NCI-H2227 (cell line): Measurements from ENCODE around the gene CSE1L.
"Not testable (repeated sequence)": the region's sequence is repeated elsewhere in the genome, so short reads cannot be mapped to it uniquely, and the experiment has no call there.

ENCODE experiments used
- DNase-seq: peaks from one replicate; lab custom pipeline; 2025; ENCODE audit not compliant: unreplicated experiment; lab: John Stamatoyannopoulos, UW

CSE1L gene

DNA sequence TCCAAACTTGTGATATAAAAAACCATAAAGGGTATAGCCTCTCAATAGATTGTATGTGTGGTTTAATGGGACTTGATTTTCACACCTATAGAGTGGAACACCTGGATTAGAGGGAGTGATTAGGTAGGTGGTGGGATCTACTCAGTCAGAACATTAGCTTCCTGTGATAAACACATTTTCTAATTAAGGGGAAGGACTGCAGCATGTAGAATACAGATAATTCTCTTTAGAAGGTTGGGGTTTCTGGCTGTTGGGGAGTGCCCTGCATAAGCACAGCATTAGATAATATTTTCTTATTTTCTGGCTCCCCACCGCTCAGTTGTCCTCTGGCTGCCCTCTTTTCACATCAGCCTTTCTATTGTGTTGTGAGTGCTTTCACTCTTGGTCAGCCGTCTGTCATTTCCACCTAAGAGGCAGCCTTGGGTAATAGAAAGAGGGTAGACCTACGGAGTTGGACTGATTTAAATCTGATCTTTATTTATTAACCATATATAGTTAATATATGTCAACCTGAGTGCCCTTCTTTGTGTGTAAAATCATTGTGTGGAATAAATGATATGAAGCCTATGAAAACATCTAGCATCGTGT lies 8.0 kb downstream of the CSE1L start:
- no peak for DNase-seq

DNA sequence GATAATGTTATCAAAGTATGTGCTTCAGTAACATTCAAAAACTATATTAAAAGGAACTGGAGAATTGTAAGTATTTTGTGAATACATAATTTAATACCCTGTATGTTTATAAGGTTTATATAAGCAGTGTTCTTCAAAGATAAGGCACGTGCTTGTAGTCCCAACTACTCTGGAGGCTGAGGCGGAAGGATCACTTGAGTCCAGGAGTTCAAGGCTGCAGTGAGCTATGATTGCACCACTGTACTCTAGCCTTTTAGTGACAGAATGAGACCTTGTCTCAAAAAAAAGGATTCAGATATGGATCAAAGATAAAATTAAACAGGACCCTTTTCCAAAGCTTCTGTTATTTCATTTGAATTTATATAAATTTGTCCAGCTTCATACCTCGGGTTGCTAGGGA lies 17.2 kb downstream of the CSE1L start:
- DNase-seq, result no peak

DNA sequence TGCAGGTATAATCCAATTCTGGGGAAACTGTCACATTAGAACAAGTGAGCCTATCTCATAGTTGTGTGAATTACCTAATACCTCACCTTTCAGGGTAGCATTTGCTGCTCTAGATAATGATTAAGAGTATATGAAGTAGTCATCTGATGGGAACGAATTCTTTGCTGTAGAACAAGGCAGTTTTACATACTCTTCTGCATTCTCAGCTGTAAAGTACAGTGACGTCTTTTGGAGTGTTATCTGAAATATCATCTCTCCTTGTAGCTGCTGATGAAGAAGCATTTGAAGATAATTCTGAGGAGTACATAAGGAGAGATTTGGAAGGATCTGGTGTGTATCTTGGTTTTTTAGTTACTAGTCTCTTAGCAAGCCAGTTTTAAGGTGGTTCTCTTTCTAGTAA lies 28.4 kb downstream of the CSE1L start:
- no peak for DNase-seq

DNA sequence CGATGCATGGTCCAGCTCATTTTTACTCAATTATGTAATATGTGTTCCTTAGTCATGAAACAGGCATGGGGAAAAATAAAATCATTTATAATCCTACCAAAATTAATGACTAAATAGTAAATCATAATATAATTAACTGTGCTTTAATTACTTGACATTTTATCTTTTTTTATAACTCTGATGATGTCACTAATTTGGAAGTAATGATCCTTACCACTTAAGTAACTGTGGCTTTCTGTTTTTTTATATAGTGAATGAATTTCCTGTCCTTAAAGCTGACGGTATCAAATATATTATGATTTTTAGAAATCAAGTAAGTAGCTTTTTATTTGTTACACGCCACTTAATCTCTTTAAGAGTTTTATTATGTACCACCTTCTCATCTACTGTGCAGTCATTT lies 32.2 kb downstream of the CSE1L start:
- DNase-seq, result no peak

DNA sequence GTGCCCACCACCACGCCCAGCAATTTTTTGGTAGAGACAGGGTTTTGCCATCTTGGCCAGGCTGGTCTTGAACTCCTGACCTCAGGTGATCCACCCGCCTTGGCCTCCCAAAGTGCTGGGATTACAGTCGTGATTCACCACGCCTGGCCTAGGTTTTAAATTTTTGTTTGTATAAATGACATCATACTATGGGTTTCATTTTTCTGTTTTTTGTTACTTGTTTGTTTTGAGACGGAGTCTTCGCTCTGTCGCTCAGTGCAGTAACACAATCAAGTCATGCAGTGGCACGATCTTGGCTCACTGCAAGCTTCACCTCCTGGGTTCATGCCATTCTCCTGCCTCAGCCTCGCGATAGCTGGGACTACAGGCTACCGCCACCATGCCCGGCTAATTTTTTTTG lies 36.2 kb downstream of the CSE1L start:
- not testable (repeated sequence) for DNase-seq

DNA sequence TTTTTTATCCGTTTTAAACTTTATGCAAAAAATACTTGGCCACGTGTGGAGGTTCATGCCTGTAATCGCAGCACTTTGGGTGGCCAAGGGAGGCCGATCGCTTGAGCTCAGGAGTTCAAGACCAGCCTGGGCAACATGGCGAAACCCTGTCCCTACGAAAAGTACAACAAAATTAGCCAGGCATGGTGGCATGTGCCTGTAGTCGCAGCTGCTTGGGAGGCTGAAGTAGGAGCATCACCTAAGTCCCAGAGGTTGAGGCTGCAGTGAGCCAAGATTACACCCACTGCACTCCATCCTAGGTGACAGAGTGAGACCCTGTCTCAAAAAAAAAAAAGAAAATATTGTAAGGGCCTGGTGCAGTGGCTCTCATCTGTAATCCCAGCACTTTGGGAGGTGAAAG lies 45.0 kb downstream of the CSE1L start:
- DNase-seq, result no peak

DNA sequence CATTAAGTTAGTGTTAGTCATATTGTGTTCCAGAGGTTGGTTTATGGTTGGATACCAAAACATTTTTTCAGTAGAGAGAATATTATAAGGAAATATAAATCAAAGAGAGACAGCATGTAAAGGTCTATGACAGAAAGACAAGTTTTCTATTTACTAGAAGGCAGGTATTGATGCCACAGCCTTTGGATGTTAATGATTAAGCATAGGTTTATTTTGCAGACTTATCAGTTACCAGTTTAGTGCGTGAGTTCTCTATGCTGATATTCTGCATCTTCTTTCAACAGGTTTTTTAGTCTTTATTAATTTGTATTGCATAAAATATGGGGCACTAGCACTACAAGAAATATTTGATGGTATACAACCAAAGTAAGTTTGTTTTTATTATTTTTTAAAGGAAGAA lies 45.6 kb downstream of the CSE1L start:
- DNase-seq, result no peak

DNA sequence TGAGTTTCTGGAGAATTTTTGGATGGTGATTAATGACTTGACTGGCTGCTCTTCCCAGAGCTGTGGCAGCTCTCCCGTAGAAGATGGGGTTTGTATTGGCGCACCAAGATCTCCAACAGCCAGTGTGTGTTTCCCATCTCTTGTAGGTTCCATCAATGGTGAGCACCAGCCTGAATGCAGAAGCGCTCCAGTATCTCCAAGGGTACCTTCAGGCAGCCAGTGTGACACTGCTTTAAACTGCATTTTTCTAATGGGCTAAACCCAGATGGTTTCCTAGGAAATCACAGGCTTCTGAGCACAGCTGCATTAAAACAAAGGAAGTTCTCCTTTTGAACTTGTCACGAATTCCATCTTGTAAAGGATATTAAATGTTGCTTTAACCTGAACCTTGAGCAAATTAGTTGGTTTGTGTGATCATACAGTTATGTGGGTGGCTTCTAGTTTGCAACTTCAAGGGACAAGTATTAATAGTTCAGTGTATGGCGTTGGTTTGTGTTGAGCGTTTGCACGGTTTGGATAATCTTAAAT lies 50.2 kb downstream of the CSE1L start:
- no peak for DNase-seq

DNA sequence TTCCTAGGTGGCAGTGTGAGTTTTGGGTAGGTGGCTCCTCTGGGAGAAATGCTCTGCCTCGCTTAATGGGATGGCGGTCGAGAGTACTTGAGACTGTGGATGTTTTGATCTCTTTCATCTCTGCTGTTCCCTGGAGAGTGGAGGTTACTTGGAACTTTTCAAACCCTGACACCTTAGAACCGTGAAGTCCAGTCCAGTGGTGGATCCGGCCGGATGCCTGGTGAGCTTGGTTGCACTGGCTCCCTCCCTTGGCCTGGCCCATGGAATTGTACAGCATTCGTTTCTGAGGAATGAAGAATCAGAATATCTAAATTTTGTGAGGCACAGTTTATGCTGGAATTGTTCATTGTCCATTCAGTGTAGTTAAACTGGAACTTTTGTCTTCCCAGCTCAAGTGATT lies 51.0 kb downstream of the CSE1L start:
- no peak for DNase-seq

DNA sequence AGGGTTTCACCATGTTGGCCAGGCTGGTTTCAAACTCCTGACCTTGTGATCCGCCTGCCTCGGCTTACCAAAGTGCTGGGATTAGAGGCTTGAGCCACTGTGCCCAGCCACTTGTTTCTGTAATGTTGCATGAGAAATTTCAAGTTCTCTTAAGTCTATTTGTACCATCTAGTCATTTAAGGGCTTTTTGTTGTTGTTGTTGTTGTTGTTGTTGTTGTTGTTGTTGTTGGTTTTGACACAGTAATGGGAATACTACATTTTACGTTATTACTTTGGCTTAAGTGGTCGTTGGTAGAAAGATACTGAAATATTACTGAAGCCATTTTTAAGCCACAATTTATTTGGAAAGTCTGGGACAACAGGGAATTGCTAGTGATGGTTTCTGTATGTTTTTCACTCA lies 52.0 kb downstream of the CSE1L start:
- no peak for DNase-seq

DNA sequence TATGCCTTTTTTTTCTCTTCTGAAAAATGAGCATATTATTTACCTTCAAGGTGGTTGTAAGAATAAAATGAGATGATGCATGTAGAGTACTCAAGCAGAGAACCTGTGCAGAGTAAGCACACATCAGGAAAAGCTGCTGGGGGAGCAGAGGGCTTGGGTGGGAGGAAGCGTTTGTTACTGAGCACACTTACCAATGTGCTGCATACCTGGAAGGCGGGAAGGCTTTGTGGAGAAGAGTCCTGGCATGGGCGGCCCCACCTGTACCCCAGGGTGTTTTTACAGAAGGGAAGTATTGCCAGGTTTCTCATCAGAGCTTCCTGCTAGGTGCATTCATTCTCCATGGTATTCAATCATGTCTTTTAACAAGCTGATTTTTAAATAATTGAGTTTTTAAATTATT lies 52.9 kb downstream of the CSE1L start:
- DNase-seq, result no peak

DNA sequence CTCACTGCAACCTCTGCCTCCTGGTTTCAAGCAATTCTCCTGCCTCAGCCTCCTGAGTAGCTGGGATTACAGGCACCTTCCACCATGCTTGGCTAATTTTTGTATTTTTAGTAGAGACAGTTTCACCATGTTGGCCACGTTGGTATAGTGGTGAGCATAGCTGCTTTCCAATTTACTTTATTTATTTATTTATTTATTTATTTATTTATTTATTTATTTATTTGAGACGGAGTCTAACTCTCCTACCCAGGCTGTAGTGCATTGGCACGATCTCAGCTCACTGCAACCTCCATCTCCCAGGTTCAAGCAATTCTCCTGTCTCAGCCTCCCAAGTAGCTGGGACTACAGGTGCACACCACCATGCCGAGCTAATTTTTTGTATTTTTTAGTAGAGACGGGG lies 54.2 kb downstream of the CSE1L start:
- DNase-seq, result not testable (repeated sequence)

DNA sequence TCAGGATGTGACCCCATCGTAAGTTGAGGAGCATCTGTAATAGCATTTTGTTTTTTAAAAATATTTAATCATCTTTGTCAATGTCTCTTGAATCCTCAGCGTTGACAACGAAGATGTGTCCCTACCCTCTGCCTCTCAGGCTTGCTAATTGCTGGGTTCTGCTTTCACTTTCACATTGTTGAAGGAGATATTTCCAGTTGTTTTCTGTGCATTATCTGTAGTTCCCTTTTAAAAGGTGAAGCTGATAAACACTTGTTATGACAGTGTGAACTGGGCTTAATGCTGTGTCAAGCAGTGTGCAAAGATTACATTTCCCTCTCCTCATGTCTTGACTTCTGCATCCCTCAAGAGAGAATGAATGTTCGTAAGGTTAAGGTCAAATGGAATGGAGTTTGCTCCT lies 54.9 kb downstream of the CSE1L start:
- DNase-seq, result no peak

DNA sequence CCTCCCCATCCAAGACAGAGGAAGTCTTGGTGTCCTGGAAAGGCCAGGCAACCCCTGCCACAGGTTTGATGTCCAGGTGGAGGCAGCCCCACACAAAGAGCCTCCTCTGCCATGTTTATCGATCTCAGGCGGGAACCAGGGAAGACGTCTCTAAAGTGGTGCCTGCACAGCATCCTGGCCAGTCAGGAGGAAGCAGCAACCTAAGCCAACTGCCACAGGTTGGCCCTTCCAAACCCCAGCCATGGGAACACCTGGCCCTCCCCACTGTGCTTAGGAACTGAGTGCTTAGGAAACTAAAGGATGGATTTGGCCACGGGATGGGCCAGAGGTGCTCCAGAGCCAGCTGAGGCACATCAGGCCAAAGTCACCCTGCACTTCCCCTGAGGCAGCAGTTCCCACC lies 56.9 kb downstream of the CSE1L start:
- DNase-seq, result no peak

DNA sequence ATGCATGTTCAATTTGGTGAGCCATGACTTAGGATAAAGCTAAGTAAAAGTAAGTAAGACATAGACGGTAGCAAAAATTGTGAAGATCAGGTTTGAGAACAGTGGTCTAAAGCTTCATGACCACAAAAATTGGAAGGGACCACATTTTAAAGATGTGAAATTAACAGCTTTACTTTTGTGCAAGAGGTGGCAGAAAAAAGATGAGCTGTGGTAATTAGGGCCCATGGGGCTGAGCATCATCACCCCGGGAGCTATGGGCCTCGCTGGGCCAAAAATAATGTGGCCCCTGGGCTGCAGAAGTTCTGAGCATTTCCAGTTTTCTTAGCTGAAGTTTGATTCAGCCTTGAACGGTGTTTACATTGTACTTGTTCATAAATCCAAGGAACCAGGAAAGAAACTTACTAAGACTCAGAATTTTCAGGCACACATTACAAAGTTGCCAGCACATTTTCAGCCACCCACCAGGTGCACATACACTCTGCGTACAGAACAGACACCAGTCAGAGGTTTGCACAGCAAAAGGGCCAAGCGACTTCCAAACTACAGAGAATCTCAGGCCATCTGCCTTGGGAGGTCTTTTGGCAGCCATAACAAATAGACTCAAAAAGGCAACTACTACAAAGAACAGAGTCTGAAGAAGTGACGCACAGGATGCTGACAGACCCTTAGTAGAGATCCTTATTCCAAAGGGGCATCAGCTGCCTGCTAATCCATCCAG lies 57.7 kb downstream of the CSE1L start:
- DNase-seq, result no peak

DNA sequence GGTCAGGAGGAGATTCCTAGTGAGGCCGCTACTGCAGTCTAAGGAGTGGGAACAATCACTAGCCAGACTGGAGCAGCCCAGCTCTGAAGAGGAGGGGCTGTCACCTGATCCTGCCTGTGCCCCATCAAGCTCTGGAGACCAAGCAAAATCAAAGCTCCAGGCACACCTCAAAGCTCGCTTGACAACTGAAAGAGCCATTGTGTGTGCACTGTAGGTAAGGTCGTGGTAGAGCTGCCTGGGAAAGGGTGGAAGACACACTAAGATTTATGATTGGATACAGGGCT lies 58.2 kb downstream of the CSE1L start:
- DNase-seq, result no peak

DNA sequence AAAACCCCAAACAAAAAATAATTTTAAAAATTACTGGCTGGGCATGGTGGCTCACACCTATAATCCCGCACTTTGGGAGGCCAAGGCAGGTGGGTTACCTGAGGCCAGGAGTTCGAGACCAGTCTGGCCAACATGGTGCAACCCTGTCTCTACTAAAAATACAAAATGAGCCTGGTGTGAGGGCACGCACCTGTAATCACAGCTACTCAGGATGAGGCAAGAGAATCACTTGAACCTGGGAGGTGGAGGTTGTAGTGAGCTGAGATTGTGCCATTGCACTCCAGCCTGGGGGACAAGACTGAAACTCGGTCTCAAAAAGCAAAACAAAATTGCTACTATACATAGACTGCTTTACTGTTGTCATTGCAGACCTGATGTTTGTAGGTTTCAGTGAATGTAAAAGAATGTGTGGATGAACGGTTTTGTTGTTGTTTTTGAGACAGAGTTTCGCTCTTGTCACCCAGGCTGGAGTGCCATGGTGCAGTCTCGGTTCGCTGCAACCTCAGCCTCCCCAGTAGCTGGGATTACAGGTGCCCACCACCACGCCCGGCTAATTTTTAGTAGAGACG lies 59.0 kb downstream of the CSE1L start:
- not testable (repeated sequence) for DNase-seq

DNA sequence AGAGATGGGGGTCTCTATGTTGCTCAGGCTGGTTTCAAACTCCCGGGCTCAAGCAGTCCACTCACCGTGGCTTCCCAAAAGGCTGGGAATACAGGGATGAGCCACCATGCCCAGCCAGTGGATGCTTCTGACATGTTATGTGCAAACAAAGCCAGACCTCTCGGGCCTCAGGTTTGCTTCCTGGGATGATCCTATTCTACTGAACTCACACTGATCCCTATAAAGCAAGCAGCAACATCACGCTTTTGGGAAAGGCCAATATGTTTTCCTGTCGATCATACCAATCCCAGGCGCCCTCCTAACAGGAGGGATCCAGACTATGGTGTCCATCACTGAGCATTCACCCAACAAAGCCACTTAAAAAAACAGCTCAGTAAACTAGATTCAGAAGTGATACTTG lies 60.2 kb downstream of the CSE1L start:
- DNase-seq, result no peak

DNA sequence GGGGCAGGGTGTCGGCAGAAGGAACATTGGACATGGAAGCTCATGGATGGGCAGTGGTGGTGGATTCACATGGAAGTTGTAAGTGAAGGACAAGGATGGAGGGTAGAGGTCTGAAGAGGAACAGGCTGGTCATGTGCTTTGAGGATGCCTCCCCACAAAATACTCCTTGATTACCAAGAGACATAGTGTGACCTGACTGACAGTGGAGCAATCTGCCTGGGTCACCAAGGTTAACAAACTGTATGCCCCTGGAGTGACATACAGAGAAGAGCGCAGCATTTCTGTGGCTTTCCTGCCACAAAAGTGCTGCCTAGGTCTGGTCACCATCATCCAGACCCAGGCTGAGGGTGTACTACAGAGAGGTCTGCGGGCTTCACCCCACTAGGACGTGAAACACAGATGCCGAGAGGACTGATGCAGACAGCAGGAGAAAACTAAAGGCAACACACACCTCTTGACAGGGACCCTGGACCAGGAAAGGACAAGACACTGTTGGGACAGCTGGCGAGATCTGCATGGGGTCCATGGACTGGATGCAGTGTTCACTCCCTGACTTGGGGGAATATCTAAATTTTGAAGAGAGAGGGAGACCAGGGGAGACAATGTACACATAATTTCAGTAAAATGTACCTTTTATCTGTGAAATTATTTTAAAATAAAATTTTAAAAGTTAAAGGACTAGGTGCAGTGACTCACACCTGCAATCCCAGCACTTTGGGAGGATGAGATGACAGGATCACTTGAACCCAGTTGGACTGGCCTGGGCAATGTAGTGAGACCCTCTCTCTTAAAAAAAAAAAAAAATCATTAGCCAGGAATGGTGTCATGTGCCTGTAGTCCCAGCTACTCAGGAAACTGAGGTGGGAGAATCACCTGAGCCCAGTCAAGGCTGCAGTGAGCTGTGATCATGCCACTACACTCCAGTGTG lies 64.9 kb downstream of the CSE1L start:
- DNase-seq, result no peak

DNA sequence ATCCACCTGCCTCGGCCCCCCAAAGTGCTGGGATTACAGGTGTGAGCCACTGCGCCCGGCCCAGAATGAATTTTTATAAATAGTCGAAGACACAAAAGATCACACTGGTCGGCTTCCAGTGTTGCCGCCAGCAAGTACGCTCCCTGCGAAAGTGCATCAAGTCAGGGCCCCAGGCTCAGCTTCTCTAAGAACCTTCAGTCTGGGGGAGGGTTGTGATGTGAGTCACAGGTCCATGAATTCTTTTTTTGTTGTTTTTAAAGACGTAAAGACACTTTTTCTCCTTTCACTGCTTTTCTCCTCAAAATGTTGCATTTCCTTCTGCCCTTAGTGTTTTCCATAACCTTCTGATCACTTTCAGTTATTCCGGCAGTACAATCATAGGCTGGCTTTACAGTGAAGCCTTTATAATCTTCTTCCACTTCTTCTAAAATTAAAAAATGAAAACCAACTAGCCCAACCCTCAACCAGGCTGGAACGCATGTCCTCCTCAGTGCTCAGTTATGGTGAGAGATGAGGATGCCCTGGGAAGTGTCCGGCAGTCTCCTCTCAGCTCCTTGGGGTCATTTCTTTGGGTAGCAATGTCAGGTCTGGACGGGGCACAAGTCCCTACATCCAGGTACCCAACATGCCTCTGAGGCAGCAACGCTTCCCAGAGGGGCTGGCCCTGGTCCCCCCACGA lies 66.6 kb downstream of the CSE1L start:
- no peak for DNase-seq

DNA sequence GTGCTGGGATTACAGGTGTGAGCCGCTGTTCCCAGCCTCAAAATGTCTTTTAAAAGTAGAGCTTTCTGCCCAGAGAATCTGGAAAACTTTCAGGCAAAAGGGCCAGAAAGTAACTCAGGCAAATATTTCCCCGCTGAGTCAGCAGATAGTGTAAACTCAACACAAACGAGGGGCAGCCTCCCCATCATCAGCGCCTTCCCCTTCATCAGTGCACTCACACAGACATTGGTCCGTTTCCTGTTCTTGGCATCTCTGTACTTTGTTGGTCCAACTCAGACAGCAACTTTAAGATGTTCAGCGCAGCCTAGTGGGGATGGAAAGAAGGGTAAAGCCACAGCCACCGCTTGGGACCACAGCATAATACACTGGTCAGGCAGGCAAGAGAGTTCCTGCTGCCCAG lies 69.5 kb downstream of the CSE1L start:
- DNase-seq, result no peak
